WTC11 (cell line): Measurements from ENCODE around the gene PCIF1. TPM values are rescaled to one million over a fixed set of nuclear protein-coding genes. Genes with fewer than 3 reads are reported as not detected.

Experiments used
- ATAC-seq: fragments of 200-7000 bp; cut with Tn5 transposase; 2 replicates; pipeline ENCODE4 v1.10.0; 2021; ENCODE audit warnings: mild to moderate bottlenecking, moderate library complexity
- CTCF ChIA-PET: fragments of 300-600 bp; sonication (Branson Sonifier 250); formaldehyde crosslinking; loops from one replicate; lab custom pipeline; 2021; ENCODE audit warnings: antibody characterized with exemption; lab: Charles Lee
- POLR2A ChIA-PET: fragments of 350-600 bp; sonication (Branson Sonifier 250); formaldehyde crosslinking; loops from one replicate; lab custom pipeline; 2021; ENCODE audit warnings: antibody characterized with exemption; lab: Charles Lee
- DNase-seq: peaks from one replicate; pipeline ENCODE4 v3.0.0; 2021; ENCODE audit warnings: low spot score
- H3K27ac Mint-ChIP-seq: 2 replicates; pipeline ENCODE4 v1.8.0; 2021; ENCODE audit warnings: mixed read lengths
- H3K27me3 Mint-ChIP-seq: 2 replicates; pipeline ENCODE4 v1.8.0; 2021; ENCODE audit warnings: low read depth, mild to moderate bottlenecking, moderate library complexity, mixed read lengths
- H3K36me3 Mint-ChIP-seq: 2 replicates; pipeline ENCODE4 v1.8.0; 2021; ENCODE audit warnings: mixed read lengths
- H3K4me1 Mint-ChIP-seq: 2 replicates; pipeline ENCODE4 v1.8.0; 2022; ENCODE audit warnings: mixed read lengths
- H3K4me3 Mint-ChIP-seq: 2 replicates; pipeline ENCODE4 v1.8.0; 2021; ENCODE audit warnings: mild to moderate bottlenecking, moderate library complexity, mixed read lengths
- H3K9me3 Mint-ChIP-seq: 2 replicates; pipeline ENCODE4 v1.8.0; 2021; ENCODE audit warnings: mixed read lengths
- AR ChIP-seq: fragments of 250-450 bp; sonication (Bioruptor Pico); IDR thresholded peaks from 2 replicates; pipeline ENCODE4 v1.9.0; 2021; ENCODE audit warnings: mild to moderate bottlenecking
- E2F4 ChIP-seq: sonication (generic); formaldehyde crosslinking; IDR thresholded peaks from 2 replicates; pipeline ENCODE4 v1.8.1; 2022; ENCODE audit warnings: low read depth, mild to moderate bottlenecking, moderate library complexity, missing genetic modification reagents, borderline replicate concordance
- HMGXB4 ChIP-seq: sonication (generic); formaldehyde crosslinking; IDR thresholded peaks from 2 replicates; pipeline ENCODE4 v1.8.1; 2023; ENCODE audit warnings: mild to moderate bottlenecking, moderate library complexity, missing genetic modification reagents
- JUN ChIP-seq: sonication (generic); formaldehyde crosslinking; IDR thresholded peaks from 2 replicates; pipeline ENCODE4 v1.8.0; 2023; ENCODE audit warnings: mild to moderate bottlenecking, missing genetic modification reagents
- MLX ChIP-seq: sonication (generic); formaldehyde crosslinking; IDR thresholded peaks from 2 replicates; pipeline ENCODE4 v1.8.1; 2023; ENCODE audit warnings: mild to moderate bottlenecking, missing genetic modification reagents, moderate library complexity
- MXD4 ChIP-seq: fragments of 250-450 bp; sonication (Bioruptor Pico); IDR thresholded peaks from 2 replicates; pipeline ENCODE4 v1.8.0; 2021; ENCODE audit warnings: mild to moderate bottlenecking, moderate library complexity, borderline replicate concordance
- NFYB ChIP-seq: sonication (generic); formaldehyde crosslinking; conservative IDR thresholded peaks from 2 replicates; pipeline ENCODE4 v1.8.0; 2022; ENCODE audit warnings: low read depth, missing genetic modification reagents
- NR3C1 ChIP-seq: sonication (generic); formaldehyde crosslinking; conservative IDR thresholded peaks from 2 replicates; pipeline ENCODE4 v1.8.1; 2023; ENCODE audit warnings: low read depth, mild to moderate bottlenecking, missing genetic modification reagents
- PRDM15 ChIP-seq: sonication (generic); formaldehyde crosslinking; IDR thresholded peaks from 2 replicates; pipeline ENCODE4 v1.8.0; 2022; ENCODE audit warnings: missing genetic modification reagents
- PRRX2 ChIP-seq: fragments of 250-450 bp; sonication (Bioruptor Pico); IDR thresholded peaks from 2 replicates; pipeline ENCODE4 v1.8.0; 2021; ENCODE audit warnings: mild to moderate bottlenecking
- SP1 ChIP-seq: sonication (generic); formaldehyde crosslinking; conservative IDR thresholded peaks from 2 replicates; pipeline ENCODE4 v1.8.1; 2022; ENCODE audit warnings: missing genetic modification reagents
- USF2 ChIP-seq: sonication (generic); formaldehyde crosslinking; IDR thresholded peaks from 2 replicates; pipeline ENCODE4 v1.8.1; 2023; ENCODE audit warnings: mild to moderate bottlenecking, missing genetic modification reagents, moderate library complexity
- ZMAT4 ChIP-seq: fragments of 250-450 bp; sonication (Bioruptor Pico); IDR thresholded peaks from 2 replicates; pipeline ENCODE4 v1.9.0; 2021; ENCODE audit warnings: mild to moderate bottlenecking
- ZNF263 ChIP-seq: sonication (generic); formaldehyde crosslinking; IDR thresholded peaks from 2 replicates; pipeline ENCODE4 v1.8.1; 2022; ENCODE audit warnings: low read depth, mild to moderate bottlenecking, moderate library complexity, missing genetic modification reagents
- total RNA-seq: library from RNA; stranded (reverse); gene quantifications from 3 replicates; pipeline ENCODE4 v1.2.3, GENCODE V29; 2021

PCIF1 gene
- total RNA-seq, 1 experiment from 2014 or later, result 42.2 TPM

- TF ChIP-seq HMGXB4 (CRISPR knock-in tag), result peak; percentile 31; the same call in 1 of the 2 replicates
- peak; percentile 83; the same call in 1 of the 2 replicates for TF ChIP-seq PRRX2 (CRISPR knock-in tag)
- TF ChIP-seq SP1 (CRISPR knock-in tag), result peak; percentile 100
- TF ChIP-seq ZMAT4 (CRISPR knock-in tag), result peak; percentile 80; the same call in 1 of the 2 replicates
- TF ChIP-seq E2F4 (CRISPR knock-in tag), result peak; percentile 86
- TF ChIP-seq MLX, result no peak
- TF ChIP-seq USF2 (CRISPR knock-in tag), result peak; percentile 88
- TF ChIP-seq PRDM15 (CRISPR knock-in tag), result peak; percentile 39; the same call in 1 of the 2 replicates
- peak; percentile 93 for TF ChIP-seq JUN
- 0 out of 2 replicates have a peak, but pooled peaks have one; percentile 51 for TF ChIP-seq NR3C1 (CRISPR knock-in tag)
- TF ChIP-seq, all 79 proteins: peak for 38
These were observed at the start of gene PCIF1 (continued) for GRCh38 chr20:45934586-45935415.

GRCh38 chr20:45886590-45887345 lies 47.7 kb upstream of the PCIF1 start:
- CTCF ChIA-PET, result no interaction called here
- no peak for ATAC-seq

More at GRCh38 chr20:45886590-45887345, 47.7 kb upstream of the PCIF1 start:
- POLR2A ChIA-PET, result no interaction called here
- TF ChIP-seq ZNF263 (CRISPR knock-in tag) (no peak), AR (CRISPR knock-in tag) (no peak), MXD4 (CRISPR knock-in tag) (no peak), NFYB (CRISPR knock-in tag) (no peak), PRRX2 (CRISPR knock-in tag) (no peak)
- Mint-ChIP-seq H3K36me3 (peaks cover 23% of the 10 kb centered on the region), H3K4me1 (peaks cover 11% of the 10 kb centered on the region; the same call in 1 of the 2 replicates), H3K27me3 (no peaks in the 10 kb centered on the region; the same call in 1 of the 2 replicates), H3K4me3 (no peak overlapping the region), H3K9me3 (no peaks in the 10 kb centered on the region), H3K27ac (no peak overlapping the region)
- DNase-seq, result no peak
